Kidney epithelial cell (primary cell): ENCODE data around the gene PCDHB8. TPM values are rescaled to one million over a fixed set of nuclear protein-coding genes. Genes with fewer than 3 reads are reported as not detected.
"Not testable (repeated sequence)": the region's sequence is repeated elsewhere in the genome, so short reads cannot be mapped to it uniquely, and the experiment has no call there.

Experiments used
- DNase-seq: peaks from one replicate; pipeline ENCODE4 v3.0.0-alpha.2; 2010; ENCODE audit warnings: low read depth
- H3K27me3 ChIP-seq: 2 replicates; pipeline ENCODE4 v1.6.0; 2011; ENCODE audit warnings: low read length; ENCODE audit not compliant: control insufficient read depth, insufficient read depth
- H3K36me3 ChIP-seq: 2 replicates; pipeline ENCODE4 v1.5.1; 2011; ENCODE audit warnings: low read length; ENCODE audit not compliant: control insufficient read depth, insufficient read depth
- H3K4me3 ChIP-seq: 2 replicates; pipeline ENCODE4 v1.5.1; 2011; ENCODE audit warnings: low read depth, mild to moderate bottlenecking, control low read depth, low read length
- CTCF ChIP-seq: IDR thresholded peaks from 2 replicates; pipeline ENCODE4 v1.5.1; 2011; ENCODE audit warnings: mild to moderate bottlenecking, moderate library complexity, low read length, control low read depth, inconsistent platforms; ENCODE audit not compliant: insufficient read depth, poor library complexity, severe bottlenecking
- total RNA-seq: library from RNA; depleted of rRNA; stranded (reverse); fragments of >200 nt; gene quantifications from 2 replicates; pipeline ENCODE4 v1.2.3, GENCODE V29; 2015

PCDHB8 gene
- total RNA-seq, 1 donor from 2014 or later = 0.84 TPM

- no peak for DNase-seq
- Histone ChIP-seq H3K36me3 (no peaks in the 10 kb centered on the region), H3K27me3 (no peaks in the 10 kb centered on the region), H3K4me3 (no peak overlapping the region)
- no peak for TF ChIP-seq CTCF
These were observed 26.6 kb upstream of the PCDHB8 start for GRCh38 chr5:141150993-141151325.

- not testable (repeated sequence) for H3K27me3 ChIP-seq, H3K36me3 ChIP-seq, DNase-seq, H3K4me3 ChIP-seq
These were observed 26.0 kb upstream of the PCDHB8 start for GRCh38 chr5:141151632-141152031.

GRCh38 chr5:141152096-141152495 is 25.5 kb upstream of the PCDHB8 start:
- DNase-seq, H3K36me3 ChIP-seq, H3K4me3 ChIP-seq, H3K27me3 ChIP-seq: not testable (repeated sequence)

- no peak for DNase-seq
- TF ChIP-seq CTCF = no peak
- no peak overlapping the region for H3K4me3 ChIP-seq
- no peaks in the 10 kb centered on the region for H3K27me3 ChIP-seq
- H3K36me3 ChIP-seq = no peaks in the 10 kb centered on the region
These were observed 21.8 kb upstream of the PCDHB8 start for GRCh38 chr5:141155540-141156374.

- not testable (repeated sequence) for H3K27me3 ChIP-seq, H3K4me3 ChIP-seq, H3K36me3 ChIP-seq, DNase-seq
These were observed 20.2 kb upstream of the PCDHB8 start for GRCh38 chr5:141157356-141157755.

- DNase-seq, H3K36me3 ChIP-seq, H3K27me3 ChIP-seq, H3K4me3 ChIP-seq: not testable (repeated sequence)
These were observed 19.7 kb upstream of the PCDHB8 start for GRCh38 chr5:141157901-141158300.

- no peaks in the 10 kb centered on the region for H3K27me3 ChIP-seq
- TF ChIP-seq CTCF = peak; percentile 25
- H3K36me3 ChIP-seq = no peaks in the 10 kb centered on the region
- H3K4me3 ChIP-seq = no peak within 1 kb of the TSS
- DNase-seq = no peak
These were observed 5.0 kb upstream of the PCDHB8 start, which contains the start of gene PCDHB7 for GRCh38 chr5:141172381-141173204. Gene PCDHB7 (plus strand): TSS chr5:141172644. CDS start chr5:141172836, 192 bp downstream.

GRCh38 chr5:141174291-141175104 is 3.1 kb upstream of the PCDHB8 start:
- DNase-seq, H3K36me3 ChIP-seq, H3K27me3 ChIP-seq, H3K4me3 ChIP-seq: not testable (repeated sequence)
